SJCRH30 (cell line): ENCODE results near the gene WDR47. TPM values are rescaled to one million over a fixed set of nuclear protein-coding genes. Genes with fewer than 3 reads are reported as not detected.
"Not testable (repeated sequence)": the region's sequence is repeated elsewhere in the genome, so short reads cannot be mapped to it uniquely, and the experiment has no call there.

ENCODE experiments used
- DNase-seq, 2 experiments: peaks; one replicate each; pipeline ENCODE4 v3.0.0-alpha.2; 2015 to 2020
- H3K27ac ChIP-seq: fragments of 250-450 bp; sonication (Bioruptor Pico); 2 replicates; pipeline ENCODE4 v1.5.1; 2020; ENCODE audit warnings: mild to moderate bottlenecking, moderate library complexity
- H3K27me3 ChIP-seq: fragments of 250-450 bp; sonication (Bioruptor Pico); 2 replicates; pipeline ENCODE4 v1.5.1; 2020; ENCODE audit warnings: mild to moderate bottlenecking, moderate library complexity
- H3K36me3 ChIP-seq: fragments of 250-450 bp; sonication (Bioruptor Pico); 2 replicates; pipeline ENCODE4 v1.5.1; 2020; ENCODE audit warnings: mild to moderate bottlenecking, moderate library complexity
- H3K4me1 ChIP-seq: fragments of 250-450 bp; sonication (Bioruptor Pico); 2 replicates; pipeline ENCODE4 v1.5.1; 2020; ENCODE audit warnings: mild to moderate bottlenecking, moderate library complexity
- H3K4me3 ChIP-seq: fragments of 250-450 bp; sonication (Bioruptor Pico); 2 replicates; pipeline ENCODE4 v1.5.1; 2020; ENCODE audit warnings: mild to moderate bottlenecking, moderate library complexity
- H3K9me3 ChIP-seq: fragments of 250-450 bp; sonication (Bioruptor Pico); replicated peaks from 2 replicates; pipeline ENCODE4 v1.5.1; 2020; ENCODE audit warnings: mild to moderate bottlenecking, moderate library complexity
- total RNA-seq: library from RNA; depleted of rRNA; stranded (reverse); fragments of >200 nt; shearing (Covaris generic); gene quantifications from 2 replicates; pipeline ENCODE4 v1.2.3, GENCODE V29; 2014

WDR47 gene
- total RNA-seq, 1 experiment from 2014 or later: 17.1 TPM

GRCh38 chr1:109069294-109069693 lies 27.4 kb upstream of the WDR47 start:
- peaks cover 47% of the 10 kb centered on the region for H3K36me3 ChIP-seq
- H3K9me3 ChIP-seq: no peaks in the 10 kb centered on the region
- DNase-seq: no peak
- H3K27ac ChIP-seq: no peak overlapping the region
- no peaks in the 10 kb centered on the region for H3K4me1 ChIP-seq
- H3K4me3 ChIP-seq: no peak overlapping the region
- no peaks in the 10 kb centered on the region for H3K27me3 ChIP-seq

GRCh38 chr1:109067883-109068282 lies 26.0 kb upstream of the WDR47 start:
- Histone ChIP-seq H3K4me1 (no peaks in the 10 kb centered on the region), H3K27ac (no peak overlapping the region), H3K9me3 (no peaks in the 10 kb centered on the region), H3K4me3 (no peak overlapping the region), H3K36me3 (peaks cover 50% of the 10 kb centered on the region), H3K27me3 (no peaks in the 10 kb centered on the region)
- DNase-seq: no peak

- no peaks in the 10 kb centered on the region for H3K27me3 ChIP-seq
- DNase-seq: no peak
- no peaks in the 10 kb centered on the region for H3K4me1 ChIP-seq
- H3K4me3 ChIP-seq: no peak overlapping the region
- H3K27ac ChIP-seq: no peak overlapping the region
- no peaks in the 10 kb centered on the region for H3K9me3 ChIP-seq
- peaks cover 48% of the 10 kb centered on the region for H3K36me3 ChIP-seq
Measured at GRCh38 chr1:109065137-109065536, 23.2 kb upstream of the WDR47 start.

- H3K9me3 ChIP-seq: no peaks in the 10 kb centered on the region
- peaks cover 29% of the 10 kb centered on the region for H3K36me3 ChIP-seq
- H3K27me3 ChIP-seq: no peaks in the 10 kb centered on the region
- H3K4me3 ChIP-seq: no peak overlapping the region
- no peak overlapping the region for H3K27ac ChIP-seq
- no peaks in the 10 kb centered on the region for H3K4me1 ChIP-seq
- DNase-seq: no peak
Measured at GRCh38 chr1:109061183-109061582, 19.3 kb upstream of the WDR47 start.

GRCh38 chr1:109060707-109061106 lies 18.8 kb upstream of the WDR47 start:
- Histone ChIP-seq H3K27ac (no peak overlapping the region), H3K9me3 (no peaks in the 10 kb centered on the region), H3K4me1 (no peaks in the 10 kb centered on the region), H3K36me3 (peaks cover 25% of the 10 kb centered on the region), H3K4me3 (no peak overlapping the region), H3K27me3 (no peaks in the 10 kb centered on the region)
- DNase-seq: no peak

- no peak for DNase-seq
- Histone ChIP-seq H3K9me3 (no peaks in the 10 kb centered on the region), H3K27me3 (no peaks in the 10 kb centered on the region), H3K27ac (no peak overlapping the region), H3K36me3 (peaks cover 14% of the 10 kb centered on the region), H3K4me3 (no peak overlapping the region), H3K4me1 (no peaks in the 10 kb centered on the region)
Measured at GRCh38 chr1:109059026-109059425, 17.1 kb upstream of the WDR47 start.

- Histone ChIP-seq H3K36me3 (0 out of 2 replicates have a peak, but pooled peaks cover 2% of the 10 kb centered on the region), H3K27me3 (no peaks in the 10 kb centered on the region), H3K9me3 (no peaks in the 10 kb centered on the region), H3K4me3 (no peak overlapping the region), H3K4me1 (no peaks in the 10 kb centered on the region), H3K27ac (no peak overlapping the region)
- DNase-seq: no peak
Measured at GRCh38 chr1:109056064-109056463, 14.2 kb upstream of the WDR47 start.

- H3K27me3 ChIP-seq, H3K27ac ChIP-seq, H3K36me3 ChIP-seq, H3K4me3 ChIP-seq, H3K4me1 ChIP-seq, DNase-seq, H3K9me3 ChIP-seq: not testable (repeated sequence)
Measured at GRCh38 chr1:109052145-109052544, 10.2 kb upstream of the WDR47 start.

- no peaks in the 10 kb centered on the region for H3K27me3 ChIP-seq
- DNase-seq: no peak
- no peaks in the 10 kb centered on the region for H3K36me3 ChIP-seq
- H3K4me3 ChIP-seq: no peak overlapping the region
- H3K4me1 ChIP-seq: no peaks in the 10 kb centered on the region
- H3K27ac ChIP-seq: no peak overlapping the region
- H3K9me3 ChIP-seq: no peaks in the 10 kb centered on the region
Measured at GRCh38 chr1:109050228-109050995, 8.5 kb upstream of the WDR47 start.

- no peaks in the 10 kb centered on the region for H3K9me3 ChIP-seq
- H3K27ac ChIP-seq: no peak overlapping the region
- H3K4me3 ChIP-seq: no peak overlapping the region
- no peaks in the 10 kb centered on the region for H3K27me3 ChIP-seq
- no peaks in the 10 kb centered on the region for H3K4me1 ChIP-seq
- DNase-seq: no peak
- H3K36me3 ChIP-seq: no peaks in the 10 kb centered on the region
Measured at GRCh38 chr1:109048335-109048734, 6.4 kb upstream of the WDR47 start.

GRCh38 chr1:109047339-109047738 lies 5.4 kb upstream of the WDR47 start:
- Histone ChIP-seq H3K4me3 (no peak overlapping the region), H3K27me3 (no peaks in the 10 kb centered on the region), H3K27ac (no peak overlapping the region), H3K9me3 (no peaks in the 10 kb centered on the region), H3K4me1 (no peaks in the 10 kb centered on the region), H3K36me3 (no peaks in the 10 kb centered on the region)
- no peak for DNase-seq

GRCh38 chr1:109046671-109047070 lies 4.8 kb upstream of the WDR47 start:
- no peaks in the 10 kb centered on the region for H3K36me3 ChIP-seq
- H3K4me1 ChIP-seq: no peaks in the 10 kb centered on the region
- H3K4me3 ChIP-seq: no peak overlapping the region
- H3K9me3 ChIP-seq: no peaks in the 10 kb centered on the region
- DNase-seq: no peak
- H3K27ac ChIP-seq: no peak overlapping the region
- H3K27me3 ChIP-seq: no peaks in the 10 kb centered on the region

- no peaks in the 10 kb centered on the region for H3K4me1 ChIP-seq
- no peaks in the 10 kb centered on the region for H3K9me3 ChIP-seq
- no peak overlapping the region for H3K4me3 ChIP-seq
- H3K27me3 ChIP-seq: no peaks in the 10 kb centered on the region
- no peak overlapping the region for H3K27ac ChIP-seq
- no peak for DNase-seq
- no peaks in the 10 kb centered on the region for H3K36me3 ChIP-seq
Measured at GRCh38 chr1:109045595-109045994, 3.7 kb upstream of the WDR47 start.

- peak overlapping the region; percentile 18; the same call in 1 of the 2 replicates for H3K27ac ChIP-seq
- H3K4me3 ChIP-seq: peak overlapping the region; percentile 97
- no peaks in the 10 kb centered on the region for H3K36me3 ChIP-seq
- H3K9me3 ChIP-seq: no peaks in the 10 kb centered on the region
- H3K4me1 ChIP-seq: peaks cover 3% of the 10 kb centered on the region; the same call in 1 of the 2 replicates
- H3K27me3 ChIP-seq: no peaks in the 10 kb centered on the region
- peak; percentile 46 to 62 for DNase-seq
Measured at GRCh38 chr1:109040989-109041620, 797 bp downstream of the WDR47 start.

- H3K4me3 ChIP-seq: peak overlapping the region; percentile 97
- no peaks in the 10 kb centered on the region for H3K27me3 ChIP-seq
- no peaks in the 10 kb centered on the region for H3K36me3 ChIP-seq
- H3K9me3 ChIP-seq: no peaks in the 10 kb centered on the region
- H3K27ac ChIP-seq: no peak overlapping the region
- H3K4me1 ChIP-seq: peaks cover 3% of the 10 kb centered on the region; the same call in 1 of the 2 replicates
- peak in 1 of 2 experiments; percentile 9 for DNase-seq
Measured at GRCh38 chr1:109040627-109040988, 1.3 kb downstream of the WDR47 start.

- Histone ChIP-seq H3K27ac (no peak overlapping the region), H3K9me3 (no peaks in the 10 kb centered on the region), H3K4me3 (no peak overlapping the region), H3K36me3 (no peaks in the 10 kb centered on the region), H3K4me1 (no peaks in the 10 kb centered on the region), H3K27me3 (no peaks in the 10 kb centered on the region)
- DNase-seq: no peak
Measured at GRCh38 chr1:109034382-109034781, 7.5 kb downstream of the WDR47 start.
